A549 (cell line): ENCODE data around the gene ANO2. TPM values are rescaled to one million over a fixed set of nuclear protein-coding genes. Genes with fewer than 3 reads are reported as not detected.

Experiments used
- ATAC-seq, 2 experiments: fragments of 200-7000 bp in 1 of 2; fragments of >200 bp in 1 of 2; cut with Nextera tagmentation in 1 of 2; cut with Tn5 transposase in 1 of 2; 3 replicates each; pipeline versions ENCODE4 v1.8.0 to v1.9.1; 2018 to 2020; ENCODE audit warnings: mild to moderate bottlenecking in 1 of 2, moderate library complexity in 1 of 2
- CTCF ChIA-PET: fragments of 300-600 bp; sonication (Branson Sonifier 250); formaldehyde crosslinking; extraction: SDS; loops from one replicate; lab custom pipeline; 2021; ENCODE audit warnings: antibody characterized with exemption, inconsistent platforms; lab: Yijun Ruan, JAX
- POLR2A ChIA-PET: fragments of 350-600 bp; formaldehyde crosslinking; extraction: SDS; loops from one replicate; lab custom pipeline; 2021; ENCODE audit warnings: antibody characterized with exemption, inconsistent platforms; lab: Yijun Ruan, JAX
- DNase-seq, 2 experiments: peaks; one replicate each; pipeline versions ENCODE4 v3.0.0 to v3.0.0-alpha.2; 2011 to 2016; ENCODE audit warnings: low read depth in 1 of 2, low spot score in 1 of 2
- FAIRE-seq: peaks from 2 replicates; lab custom pipeline; 2011; peaks lifted over from hg19 to GRCh38; lab: Jason Lieb, UNC
- H3K27ac ChIP-seq, 2 experiments: fragments of >200 bp; sonication (Bioruptor Twin); formaldehyde crosslinking; 3 replicates each; pipeline ENCODE4 v1.5.1; 2016 to 2017
- H3K4me1 ChIP-seq: fragments of >200 bp; sonication (Bioruptor Twin); formaldehyde crosslinking; 3 replicates; pipeline ENCODE4 v1.6.1; 2016
- H3K4me2 ChIP-seq: fragments of >200 bp; sonication (Bioruptor Twin); formaldehyde crosslinking; 3 replicates; pipeline ENCODE4 v1.6.1; 2016
- H3K4me3 ChIP-seq: fragments of >200 bp; sonication (Bioruptor Twin); formaldehyde crosslinking; 3 replicates; pipeline ENCODE4 v1.5.1; 2016
- H3K9me3 ChIP-seq: fragments of >200 bp; sonication (Bioruptor Twin); formaldehyde crosslinking; 3 replicates; pipeline ENCODE4 v1.6.1; 2016
- CBX8 ChIP-seq: fragments of 200-600 bp; sonication (generic); IDR thresholded peaks from 2 replicates; pipeline ENCODE4 v1.6.1; 2016
- CHD2 ChIP-seq: fragments of 150-350 bp; IDR thresholded peaks from 2 replicates; pipeline ENCODE4 v1.6.1; 2014; ENCODE audit warnings: low read length; ENCODE audit not compliant: partially characterized antibody
- CHD4 ChIP-seq: fragments of 200-600 bp; sonication (generic); IDR thresholded peaks from 2 replicates; pipeline ENCODE4 v1.6.1; 2016; ENCODE audit warnings: antibody characterized with exemption, mild to moderate bottlenecking, borderline replicate concordance
- CTCF ChIP-seq: fragments of >200 bp; sonication (Bioruptor Twin); formaldehyde crosslinking; IDR thresholded peaks from 3 replicates; pipeline ENCODE4 v1.5.1; 2016
- ESRRA ChIP-seq: fragments of 150-350 bp; IDR thresholded peaks from 2 replicates; pipeline ENCODE4 v1.6.1; 2014; ENCODE audit warnings: mild to moderate bottlenecking, low read length, borderline replicate concordance
- FOSL2 ChIP-seq, 2 experiments: fragments of 450-650 bp in 1 of 2; fragments of >200 bp in 1 of 2; sonication (Bioruptor Twin) in 1 of 2; formaldehyde crosslinking; IDR thresholded peaks; 2 replicates each; pipeline versions ENCODE4 v1.5.0 to v1.6.1; 2016 to 2020; ENCODE audit warnings: mild to moderate bottlenecking in 1 of 2, moderate library complexity in 1 of 2
- FOXS1 ChIP-seq: fragments of 250-450 bp; sonication (Bioruptor Pico); IDR thresholded peaks from 2 replicates; pipeline ENCODE4 v1.5.0; 2020; ENCODE audit warnings: mild to moderate bottlenecking, moderate library complexity
- GATA3 ChIP-seq: IDR thresholded peaks from 2 replicates; pipeline ENCODE4 v1.6.1; 2012; ENCODE audit warnings: borderline replicate concordance
- HEYL ChIP-seq: fragments of 250-450 bp; sonication (Bioruptor Pico); IDR thresholded peaks from 2 replicates; pipeline ENCODE4 v1.8.0; 2021; ENCODE audit warnings: mild to moderate bottlenecking, moderate library complexity
- HMGXB4 ChIP-seq: fragments of 250-450 bp; sonication (Bioruptor Pico); IDR thresholded peaks from 2 replicates; pipeline ENCODE4 v1.5.0; 2021; ENCODE audit warnings: mild to moderate bottlenecking, moderate library complexity, borderline replicate concordance
- HOXA7 ChIP-seq: fragments of 250-450 bp; sonication (Bioruptor Pico); IDR thresholded peaks from 2 replicates; pipeline ENCODE4 v1.5.0; 2020; ENCODE audit warnings: mild to moderate bottlenecking, moderate library complexity
- HOXB13 ChIP-seq: fragments of 250-450 bp; sonication (Bioruptor Pico); IDR thresholded peaks from 2 replicates; pipeline ENCODE4 v1.5.0; 2020; ENCODE audit warnings: low read depth, mild to moderate bottlenecking, moderate library complexity
- JUNB ChIP-seq: fragments of >200 bp; sonication (Bioruptor Twin); formaldehyde crosslinking; IDR thresholded peaks from 2 replicates; pipeline ENCODE4 v1.6.1; 2016
- KDM1A ChIP-seq: fragments of 200-600 bp; sonication (generic); IDR thresholded peaks from 2 replicates; pipeline ENCODE4 v1.6.1; 2016; ENCODE audit warnings: low read depth, mild to moderate bottlenecking
- KDM5A ChIP-seq: fragments of 200-600 bp; sonication (generic); IDR thresholded peaks from 2 replicates; pipeline ENCODE4 v1.6.1; 2016; ENCODE audit warnings: antibody characterized with exemption, mild to moderate bottlenecking
- MAX ChIP-seq: IDR thresholded peaks from 2 replicates; pipeline ENCODE4 v1.6.1; 2012
- MYC ChIP-seq: IDR thresholded peaks from 2 replicates; pipeline ENCODE4 v1.6.1; 2012; ENCODE audit warnings: mild to moderate bottlenecking, inconsistent platforms, low read length, improper control_type of control experiment, borderline replicate concordance
- NFE2L2 ChIP-seq: fragments of 150-350 bp; conservative IDR thresholded peaks from 2 replicates; pipeline ENCODE4 v1.6.1; 2014; ENCODE audit warnings: low read length
- NPAS2 ChIP-seq: fragments of 250-450 bp; sonication (Bioruptor Pico); IDR thresholded peaks from 2 replicates; pipeline ENCODE4 v1.8.0; 2022; ENCODE audit warnings: mild to moderate bottlenecking, moderate library complexity, borderline replicate concordance
- PHF8 ChIP-seq: fragments of 200-600 bp; sonication (generic); IDR thresholded peaks from 2 replicates; pipeline ENCODE4 v1.6.1; 2016; ENCODE audit warnings: low read depth, mild to moderate bottlenecking, antibody characterized with exemption, moderate library complexity, borderline replicate concordance
- POLR2A ChIP-seq: IDR thresholded peaks from 2 replicates; pipeline ENCODE4 v1.6.1; 2012; ENCODE audit warnings: mild to moderate bottlenecking, low read length
- POLR2AphosphoS2 ChIP-seq: conservative IDR thresholded peaks from 2 replicates; pipeline ENCODE4 v1.6.1; 2012; ENCODE audit warnings: low read length, improper control_type of control experiment, inconsistent platforms
- RAD21 ChIP-seq, 2 experiments: fragments of >200 bp in 1 of 2; sonication (Bioruptor Twin) in 1 of 2; formaldehyde crosslinking in 1 of 2; IDR thresholded peaks in 1 of 2; conservative IDR thresholded peaks in 1 of 2; 2 replicates in 1 of 2; 3 replicates in 1 of 2; pipeline ENCODE4 v1.6.1; 2012 to 2018; ENCODE audit warnings: inconsistent platforms in 1 of 2
- RCOR1 ChIP-seq: fragments of 150-350 bp; IDR thresholded peaks from 2 replicates; pipeline ENCODE4 v1.6.1; 2014; ENCODE audit warnings: antibody characterized with exemption, low read length, low read depth
- RNF2 ChIP-seq: fragments of 200-600 bp; sonication (generic); IDR thresholded peaks from 2 replicates; pipeline ENCODE4 v1.6.1; 2016; ENCODE audit warnings: low read depth, mild to moderate bottlenecking, antibody characterized with exemption, moderate library complexity, borderline replicate concordance
- SMC3 ChIP-seq: fragments of >200 bp; sonication (Bioruptor Twin); formaldehyde crosslinking; IDR thresholded peaks from 3 replicates; pipeline ENCODE4 v1.6.1; 2018; ENCODE audit warnings: inconsistent platforms
- SREBF2 ChIP-seq: fragments of 450-650 bp; IDR thresholded peaks from 2 replicates; pipeline ENCODE4 v1.6.1; 2014; ENCODE audit warnings: mild to moderate bottlenecking, moderate library complexity
- USF2 ChIP-seq: fragments of 450-650 bp; IDR thresholded peaks from 2 replicates; pipeline ENCODE4 v1.6.1; 2014; ENCODE audit warnings: antibody characterized with exemption
- ZC3H11A ChIP-seq: fragments of 450-650 bp; IDR thresholded peaks from 2 replicates; pipeline ENCODE4 v1.6.1; 2014; ENCODE audit warnings: antibody characterized with exemption, mild to moderate bottlenecking
- ZNF302 ChIP-seq: fragments of 250-450 bp; sonication (Bioruptor Pico); IDR thresholded peaks from 2 replicates; pipeline ENCODE4 v1.9.0; 2021; ENCODE audit warnings: inconsistent platforms, mild to moderate bottlenecking, moderate library complexity
- ZSCAN20 ChIP-seq: fragments of 250-450 bp; sonication (Bioruptor Pico); IDR thresholded peaks from 2 replicates; pipeline ENCODE4 v1.8.0; 2022; ENCODE audit warnings: mild to moderate bottlenecking, moderate library complexity
- WGBS: methylation state at CpG from one replicate; pipeline ENCODE4 v1.1.6; 2017; ENCODE audit errors: missing lambda C conversion rate; 5-methylcytosine and 5-hydroxymethylcytosine counted together
- polyA plus RNA-seq, 4 experiments: library from polyadenylated mRNA; depleted of rRNA in 3 of 4; stranded (reverse); fragments of >200 nt; fragmentation: RNase III in 1 of 4; extraction: RNeasy Plus Mini Kit Qiagen cat#74134 plus additional on column Dnase treatment in 1 of 4; gene quantifications; 2 replicates in 3 of 4; 3 replicates in 1 of 4; pipeline ENCODE4 v1.2.3, GENCODE V29; 2011 to 2017

Gene ANO2
- polyA plus RNA-seq, 2 of the 4 experiments (the other 2 are of a cell fraction): not detected

- CTCF ChIA-PET: interaction anchor here (0.9 kb wide), 1 partner anchor 17 kb away, joined by 3 read pairs; no protein-coding TSS in a partner anchor
- no peak overlapping the region for H3K4me3 ChIP-seq
- 31% methylated on average over 4 of the region's 4 CpGs for WGBS
- no peaks in the 10 kb centered on the region for H3K9me3 ChIP-seq
- DNase-seq: no peak
- H3K27ac ChIP-seq: no peak overlapping the region
- TF ChIP-seq RAD21 (conservative IDR thresholded peaks at IDR 0.05 in 1 of 2, IDR thresholded peaks at IDR 0.05 in 1 of 2) (no peak), SMC3 (no peak), HOXA7 (CRISPR knock-in tag) (no peak), FOXS1 (CRISPR knock-in tag) (no peak), NFE2L2 (no peak), MAX (no peak), ZSCAN20 (CRISPR knock-in tag) (no peak), CTCF (no peak), HMGXB4 (CRISPR knock-in tag) (no peak), GATA3 (no peak), KDM1A (no peak), SREBF2 (no peak), ZC3H11A (no peak), RCOR1 (no peak), NPAS2 (CRISPR knock-in tag) (no peak), HOXB13 (no peak), JUNB (no peak), RNF2 (no peak), POLR2A (no peak), MYC (no peak)
- TF ChIP-seq, all 56 proteins: peak for 0
- FAIRE-seq (no peak), ATAC-seq (no peak)
- no peak overlapping the region for H3K4me2 ChIP-seq
- POLR2A ChIA-PET: no interaction called here
- H3K4me1 ChIP-seq: no peaks in the 10 kb centered on the region
Measured at GRCh38 chr12:5723711-5724252, 221.3 kb downstream of the ANO2 start.

DNA sequence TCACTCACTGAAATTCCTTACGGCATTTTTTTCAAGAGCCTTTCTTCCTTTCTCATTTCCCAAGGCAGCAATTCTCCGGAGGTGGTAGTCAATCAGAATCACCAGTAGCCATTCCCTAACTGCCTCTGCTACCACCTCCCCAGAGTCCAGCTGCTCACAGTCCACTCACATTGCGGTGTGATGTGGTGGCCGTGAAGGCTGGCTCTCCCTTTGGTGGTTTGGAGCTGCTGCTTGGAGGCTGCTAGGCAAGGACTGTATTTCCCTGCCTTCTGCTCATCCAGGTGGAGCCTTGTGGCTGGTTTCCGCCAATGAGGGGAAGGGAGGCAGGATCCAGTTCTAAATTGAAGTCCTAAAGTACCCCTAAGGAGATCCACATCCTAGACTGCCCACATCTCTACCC lies 222.0 kb downstream of the ANO2 start:
- DNase-seq (no peak), FAIRE-seq (no peak), ATAC-seq (no peak)
- POLR2A ChIA-PET: no interaction called here
- no peaks in the 10 kb centered on the region for H3K9me3 ChIP-seq
- no peak for TF ChIP-seq RCOR1
- no peak for TF ChIP-seq RNF2
- TF ChIP-seq ZC3H11A: no peak
- no peak for TF ChIP-seq CHD4
- no peak for TF ChIP-seq ZNF302 (CRISPR knock-in tag)
- TF ChIP-seq JUNB: no peak
- TF ChIP-seq ZSCAN20 (CRISPR knock-in tag): no peak
- no peak for TF ChIP-seq CHD2
- TF ChIP-seq FOSL2 (IDR thresholded peaks at IDR 0.05): no peak
- TF ChIP-seq FOSL2 (CRISPR knock-in tag; IDR thresholded peaks at IDR 0.05): no peak
- TF ChIP-seq KDM5A: no peak
- no peak for TF ChIP-seq ESRRA
- no peak for TF ChIP-seq HEYL (CRISPR knock-in tag)
- no peak for TF ChIP-seq POLR2AphosphoS2
- TF ChIP-seq USF2: no peak
- TF ChIP-seq KDM1A: no peak
- TF ChIP-seq CBX8: no peak
- no peak for TF ChIP-seq PHF8
- CTCF ChIA-PET: interaction anchor here (0.9 kb wide), 1 partner anchor 18 kb away, joined by 3 read pairs; no protein-coding TSS in a partner anchor
- 39% methylated on average over 5 of the region's 5 CpGs for WGBS
- H3K4me2 ChIP-seq: no peak overlapping the region
- H3K4me1 ChIP-seq: no peaks in the 10 kb centered on the region
- no peak overlapping the region for H3K27ac ChIP-seq
- H3K4me3 ChIP-seq: no peak overlapping the region
